Neural progenitor cell (in vitro differentiated cells): ENCODE results near the gene MGAT4D. TPM values are rescaled to one million over a fixed set of nuclear protein-coding genes. Genes with fewer than 3 reads are reported as not detected.

Source experiments
- DNase-seq: peaks from one replicate; pipeline ENCODE4 v3.0.0-alpha.2; 2016; ENCODE audit warnings: low spot score
- H2AFZ ChIP-seq: fragments of 200-600 bp; sonication (generic); replicated peaks from 2 replicates; pipeline ENCODE4 v1.6.1; 2016; ENCODE audit warnings: antibody characterized with exemption
- H3F3A ChIP-seq: fragments of 200-600 bp; sonication (generic); 2 replicates; pipeline ENCODE4 v1.6.1; 2016; ENCODE audit warnings: antibody characterized with exemption, low read depth
- H3K27ac ChIP-seq: fragments of 200-600 bp; sonication (generic); 2 replicates; pipeline ENCODE4 v1.5.1; 2016; ENCODE audit warnings: mild to moderate bottlenecking
- H3K27me3 ChIP-seq: fragments of 200-600 bp; sonication (generic); 2 replicates; pipeline ENCODE4 v1.6.1; 2016; ENCODE audit warnings: mild to moderate bottlenecking, moderate library complexity
- H3K36me3 ChIP-seq: fragments of 200-600 bp; sonication (generic); 2 replicates; pipeline ENCODE4 v1.5.1; 2016
- H3K4me1 ChIP-seq: fragments of 200-600 bp; sonication (generic); 2 replicates; pipeline ENCODE4 v1.6.1; 2016; ENCODE audit warnings: mixed run types
- H3K4me2 ChIP-seq: fragments of 200-600 bp; sonication (generic); 2 replicates; pipeline ENCODE4 v1.6.1; 2016
- H3K4me3 ChIP-seq: fragments of 200-600 bp; sonication (generic); 2 replicates; pipeline ENCODE4 v1.5.1; 2016
- H3K79me2 ChIP-seq: fragments of 200-600 bp; sonication (generic); 2 replicates; pipeline ENCODE4 v1.6.1; 2016; ENCODE audit warnings: low read depth
- H3K9ac ChIP-seq: fragments of 200-600 bp; sonication (generic); 2 replicates; pipeline ENCODE4 v1.6.1; 2016
- H3K9me3 ChIP-seq: fragments of 200-600 bp; sonication (generic); 2 replicates; pipeline ENCODE4 v1.5.1; 2016; ENCODE audit warnings: low read depth
- H4K20me1 ChIP-seq: fragments of 200-600 bp; sonication (generic); 2 replicates; pipeline ENCODE4 v1.6.1; 2016; ENCODE audit warnings: low read depth
- H3K27ac Mint-ChIP-seq: 3 replicates; pipeline ENCODE4 v1.8.0; 2021; ENCODE audit warnings: mixed read lengths
- H3K27me3 Mint-ChIP-seq: 2 replicates; pipeline ENCODE4 v1.8.0; 2022; ENCODE audit warnings: low read depth, mild to moderate bottlenecking, inconsistent platforms, moderate library complexity, mixed read lengths; ENCODE audit not compliant: insufficient read depth
- H3K36me3 Mint-ChIP-seq: 3 replicates; pipeline ENCODE4 v1.8.0; 2021; ENCODE audit warnings: mixed read lengths
- H3K4me1 Mint-ChIP-seq: 3 replicates; pipeline ENCODE4 v1.8.0; 2021; ENCODE audit warnings: mixed read lengths
- H3K4me3 Mint-ChIP-seq: 3 replicates; pipeline ENCODE4 v1.8.0; 2021; ENCODE audit warnings: mild to moderate bottlenecking, moderate library complexity, mixed read lengths
- H3K9me3 Mint-ChIP-seq: 3 replicates; pipeline ENCODE4 v1.8.0; 2020; ENCODE audit warnings: mixed read lengths
- EZH2 ChIP-seq: fragments of 200-600 bp; sonication (generic); IDR thresholded peaks from 2 replicates; pipeline ENCODE4 v1.6.1; 2017; ENCODE audit warnings: antibody characterized with exemption, mild to moderate bottlenecking, moderate library complexity
- EZH2phosphoT487 ChIP-seq: fragments of 200-600 bp; sonication (generic); IDR thresholded peaks from 2 replicates; pipeline ENCODE4 v1.6.1; 2017; ENCODE audit warnings: antibody characterized with exemption
- total RNA-seq: library from RNA; depleted of rRNA; stranded (reverse); fragments of >200 nt; gene quantifications from 2 replicates; pipeline ENCODE4 v1.2.3, GENCODE V29; 2015; ENCODE audit warnings: low replicate concordance
- TF ChIP-seq, protein P1 (sequence below): fragments of 200-600 bp; sonication (generic); IDR thresholded peaks from 2 replicates; pipeline ENCODE4 v1.5.1; 2017; ENCODE audit warnings: antibody characterized with exemption, mild to moderate bottlenecking

The MGAT4D gene
- total RNA-seq, 1 donor from 2014 or later = not detected

- H2AFZ ChIP-seq = no peak overlapping the region
- H3K27ac Mint-ChIP-seq = no peak overlapping the region
- no peak overlapping the region for H3K4me3 ChIP-seq
- H3K9ac ChIP-seq = no peak overlapping the region
- peaks cover 4% of the 10 kb centered on the region for H3K9me3 Mint-ChIP-seq
- peaks cover 6% of the 10 kb centered on the region for H3F3A ChIP-seq
- no peak overlapping the region for H3K4me3 Mint-ChIP-seq
- H3K27me3 Mint-ChIP-seq = peaks cover 7% of the 10 kb centered on the region
- H3K4me1 Mint-ChIP-seq = peaks cover 9% of the 10 kb centered on the region
- H3K36me3 Mint-ChIP-seq = no peaks in the 10 kb centered on the region
- no peaks in the 10 kb centered on the region for H3K36me3 ChIP-seq
- DNase-seq = no peak
- TF ChIP-seq EZH2phosphoT487 (no peak), EZH2 (no peak)
- TF ChIP-seq, protein P1, sequence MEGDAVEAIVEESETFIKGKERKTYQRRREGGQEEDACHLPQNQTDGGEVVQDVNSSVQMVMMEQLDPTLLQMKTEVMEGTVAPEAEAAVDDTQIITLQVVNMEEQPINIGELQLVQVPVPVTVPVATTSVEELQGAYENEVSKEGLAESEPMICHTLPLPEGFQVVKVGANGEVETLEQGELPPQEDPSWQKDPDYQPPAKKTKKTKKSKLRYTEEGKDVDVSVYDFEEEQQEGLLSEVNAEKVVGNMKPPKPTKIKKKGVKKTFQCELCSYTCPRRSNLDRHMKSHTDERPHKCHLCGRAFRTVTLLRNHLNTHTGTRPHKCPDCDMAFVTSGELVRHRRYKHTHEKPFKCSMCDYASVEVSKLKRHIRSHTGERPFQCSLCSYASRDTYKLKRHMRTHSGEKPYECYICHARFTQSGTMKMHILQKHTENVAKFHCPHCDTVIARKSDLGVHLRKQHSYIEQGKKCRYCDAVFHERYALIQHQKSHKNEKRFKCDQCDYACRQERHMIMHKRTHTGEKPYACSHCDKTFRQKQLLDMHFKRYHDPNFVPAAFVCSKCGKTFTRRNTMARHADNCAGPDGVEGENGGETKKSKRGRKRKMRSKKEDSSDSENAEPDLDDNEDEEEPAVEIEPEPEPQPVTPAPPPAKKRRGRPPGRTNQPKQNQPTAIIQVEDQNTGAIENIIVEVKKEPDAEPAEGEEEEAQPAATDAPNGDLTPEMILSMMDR = no peak
- peaks cover 13% of the 10 kb centered on the region for H3K4me1 ChIP-seq
- no peaks in the 10 kb centered on the region for H3K79me2 ChIP-seq
- H3K27me3 ChIP-seq = peaks cover 30% of the 10 kb centered on the region
- no peaks in the 10 kb centered on the region for H3K9me3 ChIP-seq
- H4K20me1 ChIP-seq = no peaks in the 10 kb centered on the region
- H3K27ac ChIP-seq = no peak overlapping the region
- no peak overlapping the region for H3K4me2 ChIP-seq
Measured at GRCh38 chr4:140504261-140504660, 6.2 kb upstream of the MGAT4D start.

DNA sequence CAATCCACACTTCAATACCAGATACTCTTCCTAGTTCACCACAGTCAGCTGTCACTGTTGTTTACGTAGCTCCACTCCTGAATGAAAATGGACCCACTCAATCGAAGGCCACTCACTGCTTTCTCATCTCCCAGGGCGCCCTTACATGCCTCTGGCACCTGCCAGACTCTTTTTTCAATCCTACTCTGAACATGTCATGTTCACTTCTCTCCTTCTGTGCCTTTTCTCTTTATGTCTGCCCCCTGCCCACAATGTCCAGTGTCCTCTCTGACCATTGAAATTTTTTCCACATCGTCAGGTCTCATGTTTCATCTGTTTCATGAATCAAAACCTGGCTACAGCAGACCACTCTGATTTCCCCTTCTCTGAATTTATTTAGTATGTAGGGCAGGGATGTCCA is 1.3 kb upstream of the MGAT4D start:
- H3K36me3 ChIP-seq = no peaks in the 10 kb centered on the region
- TF ChIP-seq EZH2phosphoT487 = no peak
- no peak for TF ChIP-seq EZH2
- TF ChIP-seq, protein P1 = no peak
- H3K4me2 ChIP-seq = no peak overlapping the region
- peaks cover 76% of the 10 kb centered on the region for H3K27me3 ChIP-seq
- Mint-ChIP-seq H3K4me3 (no peak overlapping the region), H3K36me3 (no peaks in the 10 kb centered on the region), H3K27me3 (peaks cover 13% of the 10 kb centered on the region), H3K27ac (no peak overlapping the region), H3K9me3 (peaks cover 2% of the 10 kb centered on the region), H3K4me1 (peaks cover 11% of the 10 kb centered on the region)
- peaks cover 13% of the 10 kb centered on the region for H3K4me1 ChIP-seq
- H3K4me3 ChIP-seq = no peak overlapping the region
- no peaks in the 10 kb centered on the region for H3K79me2 ChIP-seq
- peaks cover 6% of the 10 kb centered on the region for H3F3A ChIP-seq
- no peaks in the 10 kb centered on the region for H3K9me3 ChIP-seq
- no peak for DNase-seq
- no peaks in the 10 kb centered on the region for H4K20me1 ChIP-seq
- no peak overlapping the region for H3K27ac ChIP-seq
- no peak overlapping the region for H3K9ac ChIP-seq
- no peak overlapping the region for H2AFZ ChIP-seq

GRCh38 chr4:140497405-140497746 is 717 bp downstream of the MGAT4D start:
- Mint-ChIP-seq H3K27me3 (peaks cover 13% of the 10 kb centered on the region), H3K9me3 (peaks cover 2% of the 10 kb centered on the region), H3K36me3 (no peaks in the 10 kb centered on the region), H3K4me3 (peak overlapping the region; percentile 62), H3K4me1 (peaks cover 12% of the 10 kb centered on the region), H3K27ac (no peak overlapping the region)
- H3K79me2 ChIP-seq = no peaks in the 10 kb centered on the region
- no peaks in the 10 kb centered on the region for H3K36me3 ChIP-seq
- no peak for TF ChIP-seq EZH2phosphoT487
- no peak for TF ChIP-seq EZH2
- TF ChIP-seq, protein P1 = no peak
- DNase-seq = no peak
- H3K4me3 ChIP-seq = peak overlapping the region; percentile 40
- H3K9me3 ChIP-seq = no peaks in the 10 kb centered on the region
- H3K9ac ChIP-seq = no peak overlapping the region
- H2AFZ ChIP-seq = peak overlapping the region; percentile 77
- H3K4me2 ChIP-seq = peak overlapping the region; percentile 75
- peaks cover 6% of the 10 kb centered on the region for H3F3A ChIP-seq
- H3K27ac ChIP-seq = no peak overlapping the region
- H3K4me1 ChIP-seq = peaks cover 13% of the 10 kb centered on the region
- H3K27me3 ChIP-seq = peaks cover 79% of the 10 kb centered on the region
- H4K20me1 ChIP-seq = no peaks in the 10 kb centered on the region
